Measurements from ENCODE around the gene OLFML1.

GRCh38 chr11:7551571-7551970, 66.3 kb downstream of the OLFML1 start:
- TF ChIP-seq, protein P1, sequence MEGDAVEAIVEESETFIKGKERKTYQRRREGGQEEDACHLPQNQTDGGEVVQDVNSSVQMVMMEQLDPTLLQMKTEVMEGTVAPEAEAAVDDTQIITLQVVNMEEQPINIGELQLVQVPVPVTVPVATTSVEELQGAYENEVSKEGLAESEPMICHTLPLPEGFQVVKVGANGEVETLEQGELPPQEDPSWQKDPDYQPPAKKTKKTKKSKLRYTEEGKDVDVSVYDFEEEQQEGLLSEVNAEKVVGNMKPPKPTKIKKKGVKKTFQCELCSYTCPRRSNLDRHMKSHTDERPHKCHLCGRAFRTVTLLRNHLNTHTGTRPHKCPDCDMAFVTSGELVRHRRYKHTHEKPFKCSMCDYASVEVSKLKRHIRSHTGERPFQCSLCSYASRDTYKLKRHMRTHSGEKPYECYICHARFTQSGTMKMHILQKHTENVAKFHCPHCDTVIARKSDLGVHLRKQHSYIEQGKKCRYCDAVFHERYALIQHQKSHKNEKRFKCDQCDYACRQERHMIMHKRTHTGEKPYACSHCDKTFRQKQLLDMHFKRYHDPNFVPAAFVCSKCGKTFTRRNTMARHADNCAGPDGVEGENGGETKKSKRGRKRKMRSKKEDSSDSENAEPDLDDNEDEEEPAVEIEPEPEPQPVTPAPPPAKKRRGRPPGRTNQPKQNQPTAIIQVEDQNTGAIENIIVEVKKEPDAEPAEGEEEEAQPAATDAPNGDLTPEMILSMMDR (IDR thresholded peaks at IDR 0.05): no peak
- TF ChIP-seq POLR2A (IDR thresholded peaks at IDR 0.05): no peak

All from uterus (tissue), 2 donors.